ENCODE data around the gene PIK3R1. TPM values are rescaled to one million over a fixed set of nuclear protein-coding genes. Genes with fewer than 3 reads are reported as not detected.

The PIK3R1 gene
- total RNA-seq, 2 donors from 2014 or later, result 29.8 to 30.2 TPM

DNA sequence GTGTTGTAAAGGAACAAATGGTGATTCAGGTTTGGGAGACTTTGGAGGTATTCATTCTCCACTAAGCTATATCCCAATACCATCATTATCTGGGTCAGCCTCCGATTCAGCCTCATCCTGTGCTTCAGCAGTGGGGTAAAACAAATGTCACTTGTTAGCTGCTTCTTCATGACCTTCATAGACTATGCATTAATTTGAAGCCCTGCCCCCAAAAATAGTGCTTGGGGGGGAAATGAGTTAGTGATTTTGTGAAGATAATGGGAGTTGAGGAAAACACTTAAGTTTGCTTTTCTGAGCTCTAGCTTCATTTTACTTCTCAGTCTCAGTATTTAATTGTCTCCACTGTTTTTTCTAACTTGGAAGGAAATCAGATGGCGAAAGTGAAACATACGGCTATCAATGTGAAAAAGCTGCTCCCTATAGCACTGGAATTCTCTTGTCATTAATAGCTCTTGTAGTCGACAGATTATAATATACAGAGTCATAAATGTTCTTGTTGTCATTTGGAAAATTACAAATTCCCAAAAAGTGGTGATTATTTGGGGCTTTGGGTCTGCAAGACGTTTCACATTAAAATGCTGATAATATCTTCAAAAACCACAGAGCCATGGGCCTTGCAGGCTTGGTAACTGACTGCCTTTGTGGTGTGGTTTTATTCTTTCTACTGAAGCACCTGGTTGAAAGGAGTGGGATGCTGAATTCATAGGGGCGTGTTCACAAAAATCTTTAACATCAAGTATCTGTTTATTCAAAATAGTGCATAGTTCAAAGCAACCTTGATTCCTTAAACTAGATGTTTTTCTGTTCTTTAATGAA, 40.0 kb downstream of the PIK3R1 start:
- H3K36me3 Mint-ChIP-seq (ENCODE audit: low read depth), result peaks cover 2% of the 10 kb centered on the region
- H3K36me3 ChIP-seq (ENCODE audit: control insufficient read depth, insufficient read depth, low read length), result no peaks in the 10 kb centered on the region
- H3K9ac ChIP-seq (ENCODE audit: extremely low read depth, low read length, poor library complexity, severe bottlenecking), result no peak overlapping the region
- H3K4me1 ChIP-seq (ENCODE audit: control insufficient read depth, insufficient read depth, low read length), result peaks cover 9% of the 10 kb centered on the region
- H3K4me1 Mint-ChIP-seq, result peaks cover 24% of the 10 kb centered on the region
- no peak overlapping the region for H3K27ac ChIP-seq (ENCODE audit: low read depth, low read length)
- H3K9me3 Mint-ChIP-seq, result no peaks in the 10 kb centered on the region
- no peaks in the 10 kb centered on the region for H3K27me3 Mint-ChIP-seq (ENCODE audit: insufficient read depth)
- TF ChIP-seq, protein P1, sequence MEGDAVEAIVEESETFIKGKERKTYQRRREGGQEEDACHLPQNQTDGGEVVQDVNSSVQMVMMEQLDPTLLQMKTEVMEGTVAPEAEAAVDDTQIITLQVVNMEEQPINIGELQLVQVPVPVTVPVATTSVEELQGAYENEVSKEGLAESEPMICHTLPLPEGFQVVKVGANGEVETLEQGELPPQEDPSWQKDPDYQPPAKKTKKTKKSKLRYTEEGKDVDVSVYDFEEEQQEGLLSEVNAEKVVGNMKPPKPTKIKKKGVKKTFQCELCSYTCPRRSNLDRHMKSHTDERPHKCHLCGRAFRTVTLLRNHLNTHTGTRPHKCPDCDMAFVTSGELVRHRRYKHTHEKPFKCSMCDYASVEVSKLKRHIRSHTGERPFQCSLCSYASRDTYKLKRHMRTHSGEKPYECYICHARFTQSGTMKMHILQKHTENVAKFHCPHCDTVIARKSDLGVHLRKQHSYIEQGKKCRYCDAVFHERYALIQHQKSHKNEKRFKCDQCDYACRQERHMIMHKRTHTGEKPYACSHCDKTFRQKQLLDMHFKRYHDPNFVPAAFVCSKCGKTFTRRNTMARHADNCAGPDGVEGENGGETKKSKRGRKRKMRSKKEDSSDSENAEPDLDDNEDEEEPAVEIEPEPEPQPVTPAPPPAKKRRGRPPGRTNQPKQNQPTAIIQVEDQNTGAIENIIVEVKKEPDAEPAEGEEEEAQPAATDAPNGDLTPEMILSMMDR (conservative IDR thresholded peaks at IDR 0.05), result no peak
- H3K4me3 Mint-ChIP-seq, result no peak overlapping the region
- no peak overlapping the region for H3K27ac Mint-ChIP-seq
- 91 to 92% methylated on average over 2 to 6 of the region's 6 CpGs for WGBS, 2 experiments (ENCODE audit: insufficient coverage in 1 of 2, insufficient read length in 1 of 2)
- H3K27me3 ChIP-seq (ENCODE audit: control insufficient read depth, insufficient read depth, low read length, poor library complexity, severe bottlenecking), result no peaks in the 10 kb centered on the region
- no peak overlapping the region for H3K4me3 ChIP-seq (ENCODE audit: low read length)
- no peak for DNase-seq
- H3K9me3 ChIP-seq (ENCODE audit: control insufficient read depth, low read length), result no peaks in the 10 kb centered on the region

DNA sequence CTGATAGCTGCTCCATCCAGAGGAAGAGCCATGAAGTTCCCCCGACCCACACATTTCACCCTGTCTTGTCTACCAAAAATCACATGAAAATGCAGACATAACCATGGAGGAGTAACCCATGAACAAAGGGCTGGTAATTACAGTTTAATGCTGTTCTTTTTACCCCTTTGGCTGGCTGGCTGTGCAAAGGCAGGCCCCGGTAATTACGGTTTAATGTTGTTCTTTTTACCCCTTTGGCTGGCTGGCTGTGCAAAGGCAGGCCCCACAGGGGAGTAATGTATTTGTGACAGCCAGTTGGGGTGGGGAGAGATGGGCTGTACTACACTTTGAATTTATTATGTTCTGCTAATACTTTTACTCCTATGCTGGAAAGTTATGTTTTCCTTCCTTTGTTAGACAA, 41.7 kb downstream of the PIK3R1 start:
- peaks cover 4% of the 10 kb centered on the region for H3K4me1 ChIP-seq (ENCODE audit: control insufficient read depth, insufficient read depth, low read length)
- H3K27me3 ChIP-seq (ENCODE audit: control insufficient read depth, insufficient read depth, low read length, poor library complexity, severe bottlenecking), result no peaks in the 10 kb centered on the region
- H3K4me1 Mint-ChIP-seq, result peaks cover 9% of the 10 kb centered on the region
- peaks cover 6% of the 10 kb centered on the region for H3K9me3 ChIP-seq (ENCODE audit: control insufficient read depth, low read length)
- no peak overlapping the region for H3K27ac Mint-ChIP-seq
- no peak for DNase-seq
- H3K36me3 ChIP-seq (ENCODE audit: control insufficient read depth, insufficient read depth, low read length), result no peaks in the 10 kb centered on the region
- H3K9me3 Mint-ChIP-seq, result peaks cover 4% of the 10 kb centered on the region
- H3K27ac ChIP-seq (ENCODE audit: low read depth, low read length), result peak overlapping the region; percentile 10
- no peak overlapping the region for H3K9ac ChIP-seq (ENCODE audit: extremely low read depth, low read length, poor library complexity, severe bottlenecking)
- no peak overlapping the region for H3K4me3 ChIP-seq (ENCODE audit: low read length)
- no peak overlapping the region for H3K4me3 Mint-ChIP-seq
- TF ChIP-seq, protein P1 (conservative IDR thresholded peaks at IDR 0.05), result no peak
- H3K36me3 Mint-ChIP-seq (ENCODE audit: low read depth), result peaks cover 6% of the 10 kb centered on the region
- WGBS, 2 experiments (ENCODE audit: insufficient coverage in 1 of 2, insufficient read length in 1 of 2), result 97% methylated on average over 3 of the region's 3 CpGs; no CpG with 5 or more reads in 1 of the 2 experiments
- no peaks in the 10 kb centered on the region for H3K27me3 Mint-ChIP-seq (ENCODE audit: insufficient read depth)

DNA sequence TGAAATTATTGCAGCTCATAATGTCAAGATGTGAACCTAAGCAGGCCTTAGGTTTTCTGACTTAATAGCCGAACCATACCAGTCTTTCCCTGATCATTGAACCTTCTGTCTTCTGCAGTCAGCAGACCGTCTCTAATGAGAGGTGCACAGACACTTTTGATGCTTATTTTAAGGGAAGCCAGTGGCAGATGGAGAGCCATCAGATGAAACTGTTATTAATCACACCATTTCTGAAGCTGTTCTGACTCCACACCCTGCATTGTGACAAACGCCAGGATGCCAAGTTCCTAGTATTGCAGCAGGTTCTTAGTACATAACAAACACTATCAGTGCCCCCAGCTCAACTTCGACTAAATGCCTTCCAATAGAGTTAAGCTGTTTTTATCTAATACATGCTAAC, 43.0 kb downstream of the PIK3R1 start:
- Mint-ChIP-seq H3K27ac (no peak overlapping the region), H3K9me3 (peaks cover 4% of the 10 kb centered on the region), H3K4me1 (peaks cover 6% of the 10 kb centered on the region), H3K27me3 (ENCODE audit: insufficient read depth) (no peaks in the 10 kb centered on the region), H3K36me3 (ENCODE audit: low read depth) (peaks cover 6% of the 10 kb centered on the region), H3K4me3 (no peak overlapping the region)
- Histone ChIP-seq H3K9ac (ENCODE audit: extremely low read depth, low read length, poor library complexity, severe bottlenecking) (no peak overlapping the region), H3K4me3 (ENCODE audit: low read length) (no peak overlapping the region), H3K27ac (ENCODE audit: low read depth, low read length) (no peak overlapping the region), H3K9me3 (ENCODE audit: control insufficient read depth, low read length) (peaks cover 10% of the 10 kb centered on the region), H3K36me3 (ENCODE audit: control insufficient read depth, insufficient read depth, low read length) (no peaks in the 10 kb centered on the region), H3K4me1 (ENCODE audit: control insufficient read depth, insufficient read depth, low read length) (no peaks in the 10 kb centered on the region), H3K27me3 (ENCODE audit: control insufficient read depth, insufficient read depth, low read length, poor library complexity, severe bottlenecking) (no peaks in the 10 kb centered on the region)
- TF ChIP-seq, protein P1 (conservative IDR thresholded peaks at IDR 0.05), result no peak
- 94 to 95% methylated on average over 4 of the region's 4 CpGs for WGBS, 2 experiments (ENCODE audit: insufficient coverage in 1 of 2, insufficient read length in 1 of 2)
- no peak for DNase-seq
